ENCODE results near the gene ST8SIA3. TPM values are rescaled to one million over a fixed set of nuclear protein-coding genes. Genes with fewer than 3 reads are reported as not detected.
A peak's percentile ranks its signal among the peaks of the same experiment; 100 is the strongest.

Gene ST8SIA3
- total RNA-seq, 1 donor from 2014 or later: 8.9 TPM

GRCh38 chr18:57347784-57348183, 4.6 kb upstream of the ST8SIA3 start:
- Mint-ChIP-seq H3K27ac (no peak overlapping the region), H3K27me3 (peaks cover 33% of the 10 kb centered on the region), H3K36me3 (ENCODE audit: insufficient read depth) (no peaks in the 10 kb centered on the region)

GRCh38 chr18:57352761-57353136, 392 bp downstream of the ST8SIA3 start:
- peak; percentile 24 for DNase-seq (ENCODE audit: low spot score, unreplicated experiment)
- TF ChIP-seq CTCF (IDR thresholded peaks at IDR 0.05; ENCODE audit: unreplicated experiment): no peak
- Mint-ChIP-seq H3K9me3 (ENCODE audit: low read depth) (no peaks in the 10 kb centered on the region), H3K27ac (peak overlapping the region; percentile 93), H3K4me3 (ENCODE audit: low read depth) (peak overlapping the region; percentile 86), H3K27me3 (peaks cover 20% of the 10 kb centered on the region), H3K4me1 (ENCODE audit: low read depth) (peaks cover 11% of the 10 kb centered on the region), H3K36me3 (ENCODE audit: insufficient read depth) (peaks cover 2% of the 10 kb centered on the region)

More at GRCh38 chr18:57347784-57348183, 4.6 kb upstream of the ST8SIA3 start:
- H3K9me3 Mint-ChIP-seq (ENCODE audit: low read depth): no peaks in the 10 kb centered on the region
- no peak overlapping the region for H3K4me3 Mint-ChIP-seq (ENCODE audit: low read depth)
- DNase-seq (ENCODE audit: low spot score, unreplicated experiment): no peak
- H3K4me1 Mint-ChIP-seq (ENCODE audit: low read depth): peaks cover 4% of the 10 kb centered on the region
- TF ChIP-seq CTCF (IDR thresholded peaks at IDR 0.05; ENCODE audit: unreplicated experiment): no peak

- peaks cover 15% of the 10 kb centered on the region for H3K27me3 Mint-ChIP-seq
- H3K36me3 Mint-ChIP-seq (ENCODE audit: insufficient read depth): peaks cover 2% of the 10 kb centered on the region
- no peaks in the 10 kb centered on the region for H3K9me3 Mint-ChIP-seq (ENCODE audit: low read depth)
- peak; percentile 63 for DNase-seq (ENCODE audit: low spot score, unreplicated experiment)
- H3K4me1 Mint-ChIP-seq (ENCODE audit: low read depth): peaks cover 11% of the 10 kb centered on the region
- no peak for TF ChIP-seq CTCF (IDR thresholded peaks at IDR 0.05; ENCODE audit: unreplicated experiment)
- H3K27ac Mint-ChIP-seq: peak overlapping the region; percentile 93
- H3K4me3 Mint-ChIP-seq (ENCODE audit: low read depth): peak overlapping the region; percentile 86
These were observed 981 bp downstream of the ST8SIA3 start for GRCh38 chr18:57353137-57353939.

- Mint-ChIP-seq H3K27ac (peak overlapping the region; percentile 90), H3K4me3 (ENCODE audit: low read depth) (peak overlapping the region; percentile 86), H3K27me3 (peaks cover 15% of the 10 kb centered on the region), H3K9me3 (ENCODE audit: low read depth) (no peaks in the 10 kb centered on the region), H3K36me3 (ENCODE audit: insufficient read depth) (peaks cover 2% of the 10 kb centered on the region), H3K4me1 (ENCODE audit: low read depth) (peaks cover 11% of the 10 kb centered on the region)
- peak; percentile 83 for DNase-seq (ENCODE audit: low spot score, unreplicated experiment)
- TF ChIP-seq CTCF (IDR thresholded peaks at IDR 0.05; ENCODE audit: unreplicated experiment): no peak
These were observed 1.6 kb downstream of the ST8SIA3 start for GRCh38 chr18:57353940-57354461.

GRCh38 chr18:57359433-57359832, 7.1 kb downstream of the ST8SIA3 start:
- H3K4me1 Mint-ChIP-seq (ENCODE audit: low read depth): peaks cover 2% of the 10 kb centered on the region
- TF ChIP-seq CTCF (IDR thresholded peaks at IDR 0.05; ENCODE audit: unreplicated experiment): no peak
- no peak for DNase-seq (ENCODE audit: low spot score, unreplicated experiment)
- H3K9me3 Mint-ChIP-seq (ENCODE audit: low read depth): no peaks in the 10 kb centered on the region
- no peak overlapping the region for H3K4me3 Mint-ChIP-seq (ENCODE audit: low read depth)
- peaks cover 4% of the 10 kb centered on the region for H3K36me3 Mint-ChIP-seq (ENCODE audit: insufficient read depth)
- H3K27ac Mint-ChIP-seq: no peak overlapping the region
- H3K27me3 Mint-ChIP-seq: peaks cover 4% of the 10 kb centered on the region
